GM12878 (cell line): ENCODE data around the gene BSND.

Experiments
- FOXK2 ChIP-seq: fragments of 450-650 bp; IDR thresholded peaks from 2 replicates; pipeline ENCODE4 v1.6.1; 2017; ENCODE audit warnings: mild to moderate bottlenecking, moderate library complexity
- HDAC2 ChIP-seq: fragments of 200-600 bp; sonication (generic); IDR thresholded peaks from 2 replicates; pipeline ENCODE4 v1.6.1; 2017
- NBN ChIP-seq: fragments of 450-650 bp; IDR thresholded peaks from 2 replicates; pipeline ENCODE4 v1.6.1; 2016
- NFIC ChIP-seq: IDR thresholded peaks from 2 replicates; pipeline ENCODE4 v1.6.1; 2012; ENCODE audit warnings: low read depth, mild to moderate bottlenecking, inconsistent platforms, low read length, moderate library complexity
- POLR2A ChIP-seq: IDR thresholded peaks from 2 replicates; pipeline ENCODE4 v1.6.1; 2011; ENCODE audit warnings: low read depth, mild to moderate bottlenecking, low read length
- PRDM15 ChIP-seq: fragments of 450-650 bp; formaldehyde crosslinking; IDR thresholded peaks from 2 replicates; pipeline ENCODE4 v1.4.0; 2020; ENCODE audit warnings: mild to moderate bottlenecking, moderate library complexity
- SIN3A ChIP-seq: IDR thresholded peaks from 2 replicates; pipeline ENCODE4 v1.6.1; 2012; ENCODE audit warnings: low read depth, low read length, improper control_type of control experiment
- SRF ChIP-seq, 2 experiments: IDR thresholded peaks; 2 replicates each; pipeline ENCODE4 v1.6.1; 2011; ENCODE audit warnings: low read depth in 2 of 2, low read length in 2 of 2, mild to moderate bottlenecking in 1 of 2, moderate library complexity in 1 of 2
- TAF1 ChIP-seq: IDR thresholded peaks from 2 replicates; pipeline ENCODE4 v1.6.1; 2011; ENCODE audit warnings: mild to moderate bottlenecking, low read depth, low read length, borderline replicate concordance
- TF ChIP-seq, protein P1 (sequence below): IDR thresholded peaks from 2 replicates; pipeline ENCODE4 v1.6.1; 2011; ENCODE audit warnings: low read depth, mild to moderate bottlenecking, low read length, moderate library complexity, borderline replicate concordance; ENCODE audit errors: extremely low read depth
- TF ChIP-seq, protein P2 (sequence below): IDR thresholded peaks from 2 replicates; pipeline ENCODE4 v1.6.1; 2012; ENCODE audit warnings: low read depth, low read length, improper control_type of control experiment
- TF ChIP-seq, protein P3 (sequence below), 3 experiments: IDR thresholded peaks in 2 of 3; conservative IDR thresholded peaks in 1 of 3; 2 replicates each; pipeline ENCODE4 v1.5.1; 2011; ENCODE audit warnings: low read depth in 3 of 3, low read length in 3 of 3, mild to moderate bottlenecking in 3 of 3, control low read depth in 2 of 3, moderate library complexity in 2 of 3, inconsistent platforms in 1 of 3, mixed read lengths in 1 of 3; ENCODE audit not compliant: control insufficient read depth in 2 of 3, insufficient read depth in 1 of 3; ENCODE audit errors: extremely low read depth in 1 of 3

DNA sequence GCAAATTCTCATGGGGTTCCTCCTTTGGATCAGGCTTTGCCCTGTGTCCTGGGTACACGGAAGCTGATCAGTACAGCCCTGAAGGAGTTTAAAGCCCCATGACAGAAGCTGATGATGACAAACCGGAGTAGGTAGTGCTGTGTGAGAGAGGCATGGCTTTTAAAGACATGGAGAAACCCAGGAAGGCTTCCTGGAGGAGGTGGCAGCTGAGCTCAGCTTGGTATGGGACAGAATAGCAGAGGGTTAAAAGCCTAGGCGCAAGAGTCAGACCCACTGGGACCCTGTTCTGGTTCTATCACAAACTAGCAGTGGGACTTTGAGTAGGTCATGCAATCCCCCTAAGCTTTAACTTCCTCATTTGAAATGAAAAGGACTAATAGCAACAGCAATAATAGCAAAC lies 12.2 kb upstream of the BSND start:
- TF ChIP-seq FOXK2, result no peak
- no peak for TF ChIP-seq PRDM15
- no peak for TF ChIP-seq SIN3A
- TF ChIP-seq, protein P1, sequence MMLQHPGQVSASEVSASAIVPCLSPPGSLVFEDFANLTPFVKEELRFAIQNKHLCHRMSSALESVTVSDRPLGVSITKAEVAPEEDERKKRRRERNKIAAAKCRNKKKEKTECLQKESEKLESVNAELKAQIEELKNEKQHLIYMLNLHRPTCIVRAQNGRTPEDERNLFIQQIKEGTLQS, result no peak
- TF ChIP-seq, protein P2, sequence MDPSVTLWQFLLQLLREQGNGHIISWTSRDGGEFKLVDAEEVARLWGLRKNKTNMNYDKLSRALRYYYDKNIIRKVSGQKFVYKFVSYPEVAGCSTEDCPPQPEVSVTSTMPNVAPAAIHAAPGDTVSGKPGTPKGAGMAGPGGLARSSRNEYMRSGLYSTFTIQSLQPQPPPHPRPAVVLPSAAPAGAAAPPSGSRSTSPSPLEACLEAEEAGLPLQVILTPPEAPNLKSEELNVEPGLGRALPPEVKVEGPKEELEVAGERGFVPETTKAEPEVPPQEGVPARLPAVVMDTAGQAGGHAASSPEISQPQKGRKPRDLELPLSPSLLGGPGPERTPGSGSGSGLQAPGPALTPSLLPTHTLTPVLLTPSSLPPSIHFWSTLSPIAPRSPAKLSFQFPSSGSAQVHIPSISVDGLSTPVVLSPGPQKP, result no peak
- TF ChIP-seq HDAC2, result no peak
- TF ChIP-seq NBN, result no peak
- TF ChIP-seq SRF (IDR thresholded peaks at IDR 0.05; ENCODE audit: low read depth in 2 of 2, low read length in 2 of 2), result no peak
- TF ChIP-seq, protein P3, sequence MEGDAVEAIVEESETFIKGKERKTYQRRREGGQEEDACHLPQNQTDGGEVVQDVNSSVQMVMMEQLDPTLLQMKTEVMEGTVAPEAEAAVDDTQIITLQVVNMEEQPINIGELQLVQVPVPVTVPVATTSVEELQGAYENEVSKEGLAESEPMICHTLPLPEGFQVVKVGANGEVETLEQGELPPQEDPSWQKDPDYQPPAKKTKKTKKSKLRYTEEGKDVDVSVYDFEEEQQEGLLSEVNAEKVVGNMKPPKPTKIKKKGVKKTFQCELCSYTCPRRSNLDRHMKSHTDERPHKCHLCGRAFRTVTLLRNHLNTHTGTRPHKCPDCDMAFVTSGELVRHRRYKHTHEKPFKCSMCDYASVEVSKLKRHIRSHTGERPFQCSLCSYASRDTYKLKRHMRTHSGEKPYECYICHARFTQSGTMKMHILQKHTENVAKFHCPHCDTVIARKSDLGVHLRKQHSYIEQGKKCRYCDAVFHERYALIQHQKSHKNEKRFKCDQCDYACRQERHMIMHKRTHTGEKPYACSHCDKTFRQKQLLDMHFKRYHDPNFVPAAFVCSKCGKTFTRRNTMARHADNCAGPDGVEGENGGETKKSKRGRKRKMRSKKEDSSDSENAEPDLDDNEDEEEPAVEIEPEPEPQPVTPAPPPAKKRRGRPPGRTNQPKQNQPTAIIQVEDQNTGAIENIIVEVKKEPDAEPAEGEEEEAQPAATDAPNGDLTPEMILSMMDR (IDR thresholded peaks at IDR 0.05 in 2 of 3, conservative IDR thresholded peaks at IDR 0.05 in 1 of 3; ENCODE audit: control insufficient read depth in 2 of 3, extremely low read depth in 1 of 3, insufficient read depth in 1 of 3, low read depth in 3 of 3, low read length in 3 of 3), result no peak
- no peak for TF ChIP-seq TAF1
- no peak for TF ChIP-seq NFIC
- TF ChIP-seq POLR2A, result no peak
